ENCODE data around the gene CTCF.

CTCF gene

DNA sequence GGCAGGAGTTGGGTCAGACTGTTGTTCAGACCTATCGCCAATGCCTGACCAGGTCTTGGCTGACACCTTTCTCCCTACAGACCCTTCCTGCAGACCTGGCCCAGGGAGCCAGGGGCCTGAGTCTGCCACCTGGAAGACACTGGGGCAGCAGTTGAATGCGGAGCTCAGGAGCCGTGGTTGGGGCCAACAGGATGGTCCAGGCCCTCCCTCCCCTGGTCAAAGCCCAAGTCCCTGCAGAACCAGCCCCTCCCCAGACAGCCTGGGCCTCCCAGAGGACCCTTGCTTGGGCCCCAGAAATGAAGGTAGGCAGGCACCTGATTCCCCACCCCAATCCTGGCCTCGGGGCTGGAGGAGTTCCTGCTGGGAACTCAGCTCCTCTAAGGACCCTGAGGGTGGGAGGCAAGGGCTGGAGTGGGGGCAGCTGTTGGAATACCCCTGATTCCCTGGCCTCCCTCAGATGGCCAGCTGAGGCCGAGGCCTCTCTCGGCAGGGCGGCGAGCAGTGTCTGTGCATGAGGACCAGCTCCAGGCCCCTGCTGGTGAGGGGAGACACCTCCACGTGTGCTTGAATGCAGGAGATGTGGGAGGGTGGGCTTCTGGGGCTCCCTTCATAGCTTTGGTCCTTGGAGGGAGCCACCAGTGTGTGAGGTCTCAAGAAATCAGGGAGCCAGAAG is 94.2 kb downstream of the CTCF start:
- no peak for DNase-seq

DNA sequence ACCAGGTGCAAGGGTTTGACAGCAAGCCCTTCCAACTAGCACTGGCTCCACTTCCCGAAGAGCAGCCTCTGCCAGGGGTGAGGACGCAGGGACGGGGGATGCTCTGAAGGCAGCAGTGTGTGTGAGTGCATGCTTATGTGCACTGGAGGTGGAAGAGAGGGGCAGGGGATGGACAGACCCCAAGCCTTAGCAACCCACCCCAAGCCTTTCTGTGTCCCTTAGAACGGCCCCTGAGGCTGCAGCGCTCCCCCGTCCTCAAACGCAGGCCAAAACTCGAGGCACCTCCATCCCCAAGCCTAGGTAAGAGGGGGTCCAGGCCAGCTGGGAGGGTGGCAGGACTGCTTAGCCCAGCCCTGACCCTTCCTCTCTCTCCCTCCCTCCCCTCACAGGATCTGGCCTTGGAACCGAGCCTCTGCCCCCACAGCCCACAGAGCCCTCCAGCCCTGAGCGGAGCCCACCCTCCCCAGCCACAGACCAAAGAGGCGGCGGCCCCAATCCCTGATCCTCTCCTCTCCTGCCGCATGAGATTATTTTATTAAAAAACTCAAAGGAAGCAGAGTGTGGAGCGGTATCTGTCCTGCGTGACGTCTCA is 94.8 kb downstream of the CTCF start:
- no peak for DNase-seq

DNA sequence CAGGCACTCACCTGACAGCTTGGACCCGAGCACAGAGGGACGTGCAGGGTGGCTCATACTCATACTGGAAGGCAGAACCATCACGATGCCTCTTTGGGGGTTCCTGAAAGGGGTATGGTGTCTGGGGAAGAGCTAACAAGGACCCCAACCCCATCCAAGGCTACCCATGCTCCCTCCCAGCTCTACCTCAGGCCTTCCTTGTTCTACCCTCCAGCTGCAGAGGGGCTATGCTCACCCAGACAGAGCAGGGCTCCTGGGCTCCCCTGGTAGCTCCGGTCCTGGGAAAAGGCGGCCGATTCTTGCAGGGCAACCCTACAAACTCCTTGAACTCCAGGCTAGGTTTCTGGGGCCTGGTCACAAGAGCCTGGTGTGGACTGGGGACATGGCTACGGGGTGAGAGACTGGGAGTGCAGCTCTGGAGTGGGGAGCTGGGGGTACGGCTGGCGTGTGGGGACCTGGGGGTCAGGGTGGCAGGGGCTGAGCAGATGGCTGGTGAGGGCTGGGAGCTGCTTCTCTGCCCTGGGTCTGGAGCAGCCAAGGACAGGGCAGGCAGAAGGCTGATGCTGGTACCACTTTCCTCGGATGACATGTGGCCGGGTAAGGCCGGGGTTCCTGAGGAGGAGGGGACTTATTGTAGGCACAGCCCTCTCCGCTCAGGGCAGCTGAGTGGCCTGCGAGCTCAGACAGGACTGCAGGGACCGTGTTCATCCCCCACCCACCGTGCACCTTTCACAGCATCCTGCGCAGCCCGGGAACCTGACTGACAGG is 95.6 kb downstream of the CTCF start:
- no peak for DNase-seq

DNA sequence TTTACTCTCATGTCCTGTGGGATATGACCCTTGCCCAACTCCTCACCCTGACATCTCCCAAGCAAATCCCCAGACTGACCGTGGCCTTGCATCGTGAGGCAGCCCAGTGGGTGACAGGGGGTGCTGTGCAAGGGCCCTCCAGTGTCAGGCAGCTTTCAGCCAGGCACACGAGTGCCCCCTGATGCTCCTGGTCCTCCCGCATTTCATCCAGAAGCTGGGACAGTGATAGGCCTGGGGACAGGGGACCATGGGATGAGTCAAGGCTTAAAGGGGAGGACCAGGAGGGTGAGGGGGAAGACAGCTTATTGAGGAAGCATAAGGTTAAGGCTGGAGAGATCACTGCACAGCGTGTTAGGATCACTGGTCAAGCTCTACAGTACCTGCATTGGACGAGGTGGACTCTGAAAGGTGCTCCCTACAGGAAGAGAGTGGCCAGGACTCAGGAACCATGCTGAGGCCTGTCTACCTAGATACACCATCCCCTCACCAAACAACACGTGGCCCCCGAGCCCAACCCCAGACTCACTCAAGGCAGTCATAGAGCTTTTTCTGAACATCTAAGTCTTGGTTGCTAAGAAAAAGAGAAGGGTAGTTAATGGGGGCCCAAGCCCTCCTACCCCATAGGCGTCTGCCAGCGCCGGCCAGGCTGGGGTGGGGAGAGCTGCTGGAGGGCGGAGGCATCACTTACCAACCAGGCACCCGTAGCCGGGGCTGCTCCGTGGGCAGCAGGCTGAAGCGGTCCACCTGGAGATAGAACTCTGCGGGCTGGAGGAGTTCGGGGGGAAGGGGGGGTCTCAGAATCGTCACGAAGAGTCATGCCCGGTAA is 96.7 kb downstream of the CTCF start:
- no peak for DNase-seq

DNA sequence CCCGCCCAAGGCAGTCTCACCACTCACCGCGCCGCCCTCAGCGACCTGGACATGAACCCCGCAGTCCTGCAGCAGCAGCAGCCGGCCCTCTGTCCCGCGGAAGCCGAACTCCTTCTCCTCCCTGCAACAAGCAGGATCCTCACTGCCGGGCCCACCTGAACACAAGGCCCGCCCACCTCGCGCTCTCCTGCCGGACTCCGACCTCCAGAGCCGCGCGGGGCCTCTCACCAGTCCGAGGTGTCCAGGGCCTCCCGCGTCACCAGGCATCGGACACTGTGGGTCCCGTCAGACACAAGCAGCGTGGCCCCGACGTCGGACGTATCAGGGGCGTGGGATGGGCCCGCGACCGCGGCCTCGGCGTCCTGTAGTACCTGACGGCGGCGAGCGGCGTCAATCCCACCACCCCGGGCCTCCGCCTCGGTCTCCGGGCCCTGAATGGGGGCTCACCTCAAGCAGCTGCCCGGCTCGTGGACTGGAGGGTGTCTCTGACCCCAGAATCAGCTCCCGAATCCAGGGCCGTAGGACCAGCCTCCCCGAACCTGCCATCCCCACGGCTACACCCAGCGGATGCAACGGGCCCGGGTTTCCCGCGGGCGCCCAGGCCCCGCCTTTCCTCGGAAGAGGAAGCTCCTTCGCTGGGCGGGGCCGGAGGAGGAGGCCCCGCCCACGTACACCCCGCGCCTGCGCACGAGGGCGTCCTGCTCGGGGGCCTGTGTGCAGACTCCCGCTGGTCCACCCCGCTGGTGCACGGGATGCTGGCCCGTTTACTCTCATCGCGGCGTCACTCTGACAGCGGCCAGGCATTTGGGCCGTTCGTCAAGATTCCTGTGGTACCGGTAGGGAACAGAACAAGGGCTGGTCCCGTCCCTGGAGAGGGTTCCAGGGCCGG is 97.6 kb downstream of the CTCF start, which contains the start of gene ACD:
Gene ACD, minus strand, starts transcription at position 586 of the 889 bp plus-strand sequence. Its CDS starts 40 bp downstream, at position 546.
- no peak for DNase-seq

DNA sequence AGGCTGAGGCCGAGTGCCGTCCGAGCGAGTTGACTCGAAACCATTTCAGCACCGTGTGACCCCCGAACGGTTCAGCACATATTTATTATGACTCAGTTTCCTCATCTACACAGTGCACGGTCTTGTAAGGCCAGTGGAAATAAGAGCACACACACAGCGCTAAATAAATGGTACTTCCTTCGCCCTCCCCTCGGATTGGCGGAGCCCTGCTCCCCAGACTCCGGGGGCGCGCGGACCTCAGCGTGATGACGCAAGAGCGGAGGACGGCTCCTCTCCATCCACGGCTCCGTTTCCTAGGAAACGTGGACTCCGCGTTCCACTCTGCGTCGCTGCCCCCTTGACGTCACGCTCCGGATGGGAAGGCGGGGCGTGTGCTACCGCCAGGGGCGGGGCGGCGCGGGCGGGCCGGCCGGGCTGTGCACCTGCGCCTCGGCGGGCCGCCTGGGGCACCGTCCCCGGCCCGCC is 98.3 kb downstream of the CTCF start, which contains the start of gene PARD6A:
Gene PARD6A, plus strand, starts transcription at position 397 of the 465 bp plus-strand sequence. CDS start 79 bp downstream, outside the sequence.
- peak; percentile 74 for DNase-seq

- no peak for DNase-seq
These were observed 98.9 kb downstream of the CTCF start for GRCh38 chr16:67661101-67661761.

DNA sequence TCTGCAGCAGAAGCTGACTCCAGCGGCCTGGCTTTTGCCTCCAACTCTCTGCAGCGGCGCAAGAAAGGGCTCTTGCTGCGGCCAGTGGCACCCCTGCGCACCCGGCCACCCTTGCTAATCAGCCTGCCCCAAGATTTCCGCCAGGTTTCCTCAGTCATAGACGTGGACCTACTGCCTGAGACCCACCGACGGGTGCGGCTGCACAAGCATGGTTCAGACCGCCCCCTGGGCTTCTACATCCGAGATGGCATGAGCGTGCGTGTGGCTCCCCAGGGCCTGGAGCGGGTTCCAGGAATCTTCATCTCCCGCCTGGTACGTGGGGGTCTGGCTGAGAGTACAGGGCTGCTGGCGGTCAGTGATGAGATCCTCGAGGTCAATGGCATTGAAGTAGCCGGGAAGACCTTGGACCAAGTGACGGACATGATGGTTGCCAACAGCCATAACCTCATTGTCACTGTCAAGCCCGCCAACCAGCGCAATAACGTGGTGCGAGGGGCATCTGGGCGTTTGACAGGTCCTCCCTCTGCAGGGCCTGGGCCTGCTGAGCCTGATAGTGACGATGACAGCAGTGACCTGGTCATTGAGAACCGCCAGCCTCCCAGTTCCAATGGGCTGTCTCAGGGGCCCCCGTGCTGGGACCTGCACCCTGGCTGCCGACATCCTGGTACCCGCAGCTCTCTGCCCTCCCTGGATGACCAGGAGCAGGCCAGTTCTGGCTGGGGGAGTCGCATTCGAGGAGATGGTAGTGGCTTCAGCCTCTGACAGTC is 99.7 kb downstream of the CTCF start:
- DNase-seq, result no peak

GRCh38 chr16:67662653-67663010 is 100.3 kb downstream of the CTCF start:
- DNase-seq, result no peak

- DNase-seq, result no peak
These were observed 101.0 kb downstream of the CTCF start for GRCh38 chr16:67663151-67663876.

DNA sequence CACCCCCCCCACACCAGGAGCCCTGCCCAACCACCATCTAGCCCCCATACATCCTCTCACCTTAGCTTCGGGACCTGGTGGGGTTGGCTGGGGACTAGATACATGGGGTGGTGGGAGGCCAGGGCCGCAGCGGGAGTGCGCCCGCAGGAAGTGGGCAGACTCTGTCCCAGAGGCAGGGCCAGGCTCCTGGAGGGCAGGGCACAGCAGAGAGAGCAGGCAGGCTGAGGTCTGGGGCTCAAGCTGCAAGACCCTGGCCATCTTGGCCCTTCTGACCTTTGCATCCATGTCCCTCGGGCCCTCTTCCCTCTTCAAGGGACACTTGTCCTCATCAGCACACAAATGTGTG is 101.5 kb downstream of the CTCF start:
- no peak for DNase-seq

GRCh38 chr16:67664258-67664657 is 101.9 kb downstream of the CTCF start:
- DNase-seq, result no peak

DNA sequence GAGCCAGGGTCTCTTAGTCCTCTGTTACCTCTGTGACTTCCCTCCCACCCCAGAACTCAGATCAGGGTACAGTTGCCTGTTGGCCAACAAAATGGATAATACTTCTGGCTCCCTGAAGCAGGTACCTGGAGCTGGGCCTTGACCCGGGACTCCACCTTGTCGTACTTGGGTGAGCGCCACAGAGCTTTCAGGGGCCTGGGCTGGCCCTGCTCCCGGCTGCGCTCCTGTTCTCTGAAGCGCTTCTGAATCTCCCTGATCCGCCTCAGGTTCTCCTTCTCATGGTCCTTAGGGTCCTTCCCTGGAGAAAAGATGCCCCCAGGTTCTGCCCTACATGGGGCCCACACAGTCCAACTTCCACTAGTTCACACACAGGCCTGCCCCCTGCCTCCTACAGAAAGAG is 102.5 kb downstream of the CTCF start:
- no peak for DNase-seq

- no peak for DNase-seq
These were observed 103.3 kb downstream of the CTCF start for GRCh38 chr16:67665598-67665997.

- DNase-seq, result no peak
These were observed 103.8 kb downstream of the CTCF start for GRCh38 chr16:67666032-67666551.

DNA sequence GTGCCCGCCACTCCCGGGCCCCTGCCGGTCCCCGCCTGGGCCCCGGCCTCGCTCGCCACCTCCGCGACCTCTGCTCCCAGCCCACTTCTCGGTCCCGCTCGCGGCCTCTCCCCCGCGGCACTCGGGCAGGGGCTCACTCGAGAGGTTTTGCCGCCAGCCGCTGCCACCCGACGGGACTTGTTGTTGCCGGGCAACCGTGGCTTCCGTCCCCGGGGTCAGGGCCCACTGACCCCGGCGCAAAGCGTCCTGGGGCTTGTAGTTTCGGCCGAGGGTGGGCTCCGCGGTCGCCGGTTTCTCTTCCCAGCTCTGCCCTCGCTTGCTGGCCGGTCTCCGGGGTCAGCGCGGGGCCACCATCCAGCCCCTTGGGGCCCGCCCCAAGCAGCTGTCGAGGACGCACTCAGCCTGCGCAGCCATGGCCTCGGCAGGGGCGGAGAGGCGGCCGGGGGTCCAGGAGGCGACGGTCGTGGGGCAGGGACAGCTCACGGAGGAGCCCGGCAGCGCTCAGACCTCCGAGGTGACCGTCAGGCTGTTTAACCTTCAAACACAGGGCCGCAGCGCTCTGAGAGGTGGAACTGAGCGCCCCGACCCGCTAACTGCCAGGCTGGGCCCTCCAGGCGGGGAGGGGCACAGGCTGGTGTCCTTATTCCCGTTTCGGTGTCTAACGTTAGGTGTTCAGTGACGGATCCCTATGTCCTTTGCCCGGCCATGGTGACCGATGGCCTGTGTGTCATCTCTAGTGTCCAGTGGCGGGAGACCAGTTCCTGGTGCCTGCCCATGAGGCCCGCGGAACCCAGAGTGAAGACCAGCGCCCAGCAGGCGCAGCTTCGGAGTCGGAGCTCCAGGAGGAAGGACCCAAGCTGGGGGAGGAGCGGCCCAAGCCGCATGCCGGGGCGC is 104.5 kb downstream of the CTCF start, which contains the start of the genes C16orf86 and ENKD1:
Gene C16orf86, plus strand, starts transcription at position 256 of the 894 bp plus-strand sequence. Its CDS starts 157 bp downstream, at position 413.
Gene ENKD1, minus strand, starts transcription at position 192 of the 894 bp plus-strand sequence. CDS start 308 bp downstream, outside the sequence.
- DNase-seq, result no peak

GRCh38 chr16:67667453-67667816 is 105.1 kb downstream of the CTCF start:
- no peak for DNase-seq

DNA sequence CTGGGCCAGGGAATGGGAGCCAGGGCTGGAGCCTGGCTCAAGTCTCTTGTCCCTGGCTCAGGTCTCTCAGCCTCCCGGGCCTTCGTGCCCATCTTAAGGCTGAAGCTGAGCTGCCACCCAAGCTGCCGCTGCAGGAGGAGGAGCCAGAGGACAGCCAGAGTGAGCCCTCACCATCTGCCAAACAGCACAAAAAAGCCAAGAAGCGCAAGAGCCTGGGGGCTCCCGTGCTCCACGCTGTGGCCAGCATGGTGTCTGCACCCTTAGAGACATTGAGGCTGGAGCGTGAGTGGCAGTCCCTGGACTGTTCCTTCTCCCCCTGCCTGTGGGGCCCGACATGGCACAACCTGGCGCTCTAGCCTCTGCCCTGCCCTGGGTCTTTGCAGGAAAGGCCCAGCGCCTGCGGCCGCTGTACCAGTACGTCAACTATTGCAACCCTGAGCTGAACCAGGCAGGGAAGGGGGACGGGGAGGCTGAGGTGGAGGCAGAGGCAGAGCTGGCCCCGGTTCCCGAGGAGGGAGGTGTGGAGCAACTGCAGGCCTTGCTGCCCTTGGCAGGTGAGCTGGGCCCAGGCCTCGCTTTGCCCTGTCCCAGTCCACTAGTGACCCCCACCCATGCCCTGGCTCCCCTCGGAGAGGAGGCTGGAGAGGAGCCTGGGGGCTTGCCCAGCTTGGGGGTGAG is 105.6 kb downstream of the CTCF start:
- DNase-seq, result no peak
